Brain microvascular endothelial cell (primary cell): ENCODE measurements around the gene CD200R1L.
"Not testable (repeated sequence)": the region's sequence is repeated elsewhere in the genome, so short reads cannot be mapped to it uniquely, and the experiment has no call there.

ENCODE experiments used
- DNase-seq: peaks from one replicate; pipeline ENCODE4 v3.0.0-alpha.2; 2020
- H3K27ac ChIP-seq: fragments of 250-450 bp; sonication (Bioruptor Pico); 2 replicates; pipeline ENCODE4 v1.5.1; 2020; ENCODE audit warnings: mild to moderate bottlenecking, moderate library complexity
- H3K27me3 ChIP-seq: fragments of 250-450 bp; sonication (Bioruptor Pico); replicated peaks from 2 replicates; pipeline ENCODE4 v1.5.1; 2020; ENCODE audit warnings: mild to moderate bottlenecking
- H3K36me3 ChIP-seq: fragments of 250-450 bp; sonication (Bioruptor Pico); replicated peaks from 2 replicates; pipeline ENCODE4 v1.5.1; 2020; ENCODE audit warnings: mild to moderate bottlenecking
- H3K4me3 ChIP-seq: 2 replicates; pipeline ENCODE4 v1.5.1; 2011; ENCODE audit warnings: low read depth, mild to moderate bottlenecking, control low read depth, low read length, moderate library complexity
- CTCF ChIP-seq: IDR thresholded peaks from 2 replicates; pipeline ENCODE4 v1.5.1; 2011; ENCODE audit warnings: low read depth, mild to moderate bottlenecking, moderate library complexity, low read length, control low read depth, inconsistent platforms; ENCODE audit errors: missing control alignments
- in situ Hi-C: cut with HindIII; loops from 2 replicates; pipeline ENCODE4 v1.10.0; 2017; ENCODE audit warnings: low sequenced_read_pairs, low pct_ligation_motif_present

CD200R1L gene

GRCh38 chr3:112858410-112859069, 11.9 kb upstream of the CD200R1L start:
- in situ Hi-C loops = no loop called here
- H3K36me3 ChIP-seq = no peaks in the 10 kb centered on the region
- peak; percentile 21 for DNase-seq
- TF ChIP-seq CTCF = no peak
- H3K27me3 ChIP-seq = no peaks in the 10 kb centered on the region
- H3K4me3 ChIP-seq = no peak overlapping the region
- no peak overlapping the region for H3K27ac ChIP-seq

- no peak for DNase-seq
- H3K27ac ChIP-seq = no peak overlapping the region
Observed at GRCh38 chr3:112857526-112857925, 10.9 kb upstream of the CD200R1L start.

GRCh38 chr3:112856537-112856936, 9.9 kb upstream of the CD200R1L start:
- H3K27me3 ChIP-seq = no peaks in the 10 kb centered on the region
- no peaks in the 10 kb centered on the region for H3K36me3 ChIP-seq
- no peak for TF ChIP-seq CTCF
- no peak for DNase-seq
- H3K4me3 ChIP-seq = no peak overlapping the region
- in situ Hi-C loops = no loop called here
- no peak overlapping the region for H3K27ac ChIP-seq

More at GRCh38 chr3:112857526-112857925, 10.9 kb upstream of the CD200R1L start:
- Histone ChIP-seq H3K27me3 (no peaks in the 10 kb centered on the region), H3K4me3 (no peak overlapping the region), H3K36me3 (no peaks in the 10 kb centered on the region)
- in situ Hi-C loops = no loop called here
- no peak for TF ChIP-seq CTCF

- in situ Hi-C loops = no loop called here
- Histone ChIP-seq H3K4me3 (no peak overlapping the region), H3K27me3 (no peaks in the 10 kb centered on the region), H3K36me3 (no peaks in the 10 kb centered on the region), H3K27ac (no peak overlapping the region)
- DNase-seq = no peak
- TF ChIP-seq CTCF = no peak
Observed at GRCh38 chr3:112855883-112856282, 9.2 kb upstream of the CD200R1L start.

- H3K4me3 ChIP-seq, H3K36me3 ChIP-seq, in situ Hi-C loops, H3K27ac ChIP-seq, DNase-seq, H3K27me3 ChIP-seq: not testable (repeated sequence)
Observed at GRCh38 chr3:112855074-112855473, 8.4 kb upstream of the CD200R1L start.

- Histone ChIP-seq H3K36me3 (no peaks in the 10 kb centered on the region), H3K27ac (no peak overlapping the region), H3K4me3 (no peak overlapping the region), H3K27me3 (no peaks in the 10 kb centered on the region)
- no peak for TF ChIP-seq CTCF
- in situ Hi-C loops = no loop called here
- no peak for DNase-seq
Observed at GRCh38 chr3:112848196-112848595, 1.5 kb upstream of the CD200R1L start.
